Measurements from ENCODE around the gene TAGLN. TPM values are rescaled to one million over a fixed set of nuclear protein-coding genes. Genes with fewer than 3 reads are reported as not detected.

TAGLN gene
- total RNA-seq, 1 donor from 2014 or later = 470 TPM

- no peak for DNase-seq (ENCODE audit: low read depth)
- TF ChIP-seq CTCF (conservative IDR thresholded peaks at IDR 0.05; ENCODE audit: low read depth, low read length) = no peak
- no peak overlapping the region for H3K4me3 ChIP-seq (ENCODE audit: low read depth, low read length)
Observed at GRCh38 chr11:117189941-117190544, 9.1 kb upstream of the TAGLN start.

GRCh38 chr11:117191680-117192400 is 7.3 kb upstream of the TAGLN start:
- TF ChIP-seq CTCF (conservative IDR thresholded peaks at IDR 0.05; ENCODE audit: low read depth, low read length) = no peak
- no peak overlapping the region for H3K4me3 ChIP-seq (ENCODE audit: low read depth, low read length)
- no peak for DNase-seq (ENCODE audit: low read depth)

DNA sequence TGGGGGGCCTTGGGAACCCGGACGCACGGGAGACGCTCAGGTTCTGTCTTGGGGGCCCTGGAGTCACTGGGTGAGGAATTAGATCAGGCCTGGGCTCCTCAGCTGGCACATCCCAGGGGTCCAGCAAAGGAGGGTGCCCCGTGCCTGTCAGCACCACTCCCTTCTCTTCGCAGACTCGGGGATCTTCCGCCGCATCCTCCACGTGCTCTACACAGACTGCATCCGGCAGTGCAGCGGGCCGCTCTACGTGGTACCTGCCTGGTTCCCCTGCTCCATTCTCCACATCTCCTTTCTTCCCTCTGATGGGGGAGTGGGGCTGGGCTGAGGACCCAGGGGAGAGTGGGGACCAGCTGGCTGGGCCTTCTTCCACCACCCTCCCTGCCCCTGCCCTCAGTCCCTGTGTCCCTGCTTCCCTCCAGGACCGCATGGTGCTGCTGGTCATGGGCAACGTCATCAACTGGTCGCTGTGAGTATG is 6.7 kb upstream of the TAGLN start:
- DNase-seq (ENCODE audit: low read depth) = no peak
- TF ChIP-seq CTCF (conservative IDR thresholded peaks at IDR 0.05; ENCODE audit: low read depth, low read length) = no peak
- H3K4me3 ChIP-seq (ENCODE audit: low read depth, low read length) = no peak overlapping the region

DNA sequence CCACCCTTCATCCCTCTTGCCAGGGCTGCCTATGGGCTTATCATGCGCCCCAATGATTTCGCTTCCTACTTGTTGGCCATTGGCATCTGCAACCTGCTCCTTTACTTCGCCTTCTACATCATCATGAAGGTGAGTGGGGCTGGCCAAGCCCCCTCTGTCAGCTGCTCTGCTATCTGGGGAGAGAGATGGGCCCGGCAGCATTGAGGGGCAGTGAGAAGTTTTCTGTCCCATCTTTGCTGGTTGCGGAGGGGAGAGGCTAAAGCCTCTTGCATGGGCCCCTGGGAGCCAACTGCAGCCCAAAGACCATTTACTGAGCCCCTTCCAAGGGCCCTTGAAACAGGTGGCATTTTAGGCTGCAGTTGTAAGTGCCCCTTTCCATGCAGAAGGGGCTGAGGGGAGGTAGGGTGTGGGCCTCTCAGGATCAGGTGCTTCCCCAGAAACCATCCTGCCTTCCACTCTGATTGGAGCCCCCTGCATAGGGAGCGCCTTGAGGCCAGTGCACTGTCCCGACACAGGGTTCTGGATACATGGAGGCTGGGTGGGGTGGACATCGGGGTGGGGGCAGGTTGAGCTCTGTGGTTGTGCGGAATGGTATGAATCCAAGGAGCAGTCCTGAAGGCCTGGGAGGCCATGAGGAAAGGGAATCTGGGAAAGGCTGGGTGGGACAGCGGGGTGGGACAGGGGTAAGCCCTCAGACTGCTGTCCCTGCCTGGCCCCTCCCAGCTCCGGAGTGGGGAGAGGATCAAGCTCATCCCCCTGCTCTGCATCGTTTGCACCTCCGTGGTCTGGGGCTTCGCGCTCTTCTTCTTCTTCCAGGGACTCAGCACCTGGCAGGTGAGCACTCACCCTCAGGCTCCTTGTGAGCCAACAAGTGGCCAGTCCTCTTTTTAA is 5.8 kb upstream of the TAGLN start:
- no peak for TF ChIP-seq CTCF (conservative IDR thresholded peaks at IDR 0.05; ENCODE audit: low read depth, low read length)
- no peak for DNase-seq (ENCODE audit: low read depth)
- H3K4me3 ChIP-seq (ENCODE audit: low read depth, low read length) = no peak overlapping the region

- H3K4me3 ChIP-seq (ENCODE audit: low read depth, low read length) = no peak overlapping the region
- DNase-seq (ENCODE audit: low read depth) = no peak
- no peak for TF ChIP-seq CTCF (conservative IDR thresholded peaks at IDR 0.05; ENCODE audit: low read depth, low read length)
Observed at GRCh38 chr11:117194267-117194666, 4.9 kb upstream of the TAGLN start.

- no peak for TF ChIP-seq CTCF (conservative IDR thresholded peaks at IDR 0.05; ENCODE audit: low read depth, low read length)
- no peak overlapping the region for H3K4me3 ChIP-seq (ENCODE audit: low read depth, low read length)
- DNase-seq (ENCODE audit: low read depth) = no peak
Observed at GRCh38 chr11:117195258-117195657, 3.9 kb upstream of the TAGLN start.

Data from epithelial cell of proximal tubule (primary cell).